HepG2 (cell line): ENCODE data around the gene MIER1.

Source experiments
- ASH2L ChIP-seq: fragments of 300-600, 200-600 bp; sonication (generic); IDR thresholded peaks from 2 replicates; pipeline ENCODE4 v1.7.0; 2017; ENCODE audit warnings: low read depth, mild to moderate bottlenecking, moderate library complexity, mixed read lengths, low read length; ENCODE audit not compliant: insufficient read length
- CTCF ChIP-seq: sonication (generic); formaldehyde crosslinking; IDR thresholded peaks from 2 replicates; pipeline ENCODE4 v1.5.0; 2020; ENCODE audit warnings: mild to moderate bottlenecking, missing genetic modification reagents, moderate library complexity
- FOXJ3 ChIP-seq: sonication (generic); formaldehyde crosslinking; IDR thresholded peaks from 2 replicates; pipeline ENCODE4 v1.4.0; 2020; ENCODE audit warnings: missing genetic modification reagents, mild to moderate bottlenecking, borderline replicate concordance
- HCFC1 ChIP-seq: fragments of 150-350 bp; IDR thresholded peaks from 2 replicates; pipeline ENCODE4 v1.6.1; 2014; ENCODE audit warnings: low read depth, low read length
- PCBP1 ChIP-seq: fragments of 200-400 bp; formaldehyde crosslinking; IDR thresholded peaks from 2 replicates; pipeline ENCODE4 v1.6.1; 2017; ENCODE audit warnings: mild to moderate bottlenecking, low read depth, low read length, borderline replicate concordance
- POLR2AphosphoS5 ChIP-seq: IDR thresholded peaks from 2 replicates; pipeline ENCODE4 v1.6.1; 2012; ENCODE audit warnings: low read depth, low read length
- RAD21 ChIP-seq: fragments of 450-650 bp; formaldehyde crosslinking; IDR thresholded peaks from 2 replicates; pipeline ENCODE4 v1.5.0; 2020; ENCODE audit warnings: mild to moderate bottlenecking
- TARDBP ChIP-seq: sonication (generic); formaldehyde crosslinking; IDR thresholded peaks from 2 replicates; pipeline ENCODE4 v1.8.0; 2022; ENCODE audit warnings: mild to moderate bottlenecking, missing genetic modification reagents
- THRA ChIP-seq: sonication (generic); formaldehyde crosslinking; IDR thresholded peaks from 2 replicates; pipeline ENCODE4 v1.4.0; 2020; ENCODE audit warnings: missing genetic modification reagents, borderline replicate concordance
- TRAFD1 ChIP-seq: sonication (generic); formaldehyde crosslinking; IDR thresholded peaks from 2 replicates; pipeline ENCODE4 v1.5.1; 2020; ENCODE audit warnings: missing genetic modification reagents, mild to moderate bottlenecking, borderline replicate concordance
- ZBTB10 ChIP-seq: sonication (generic); formaldehyde crosslinking; IDR thresholded peaks from 2 replicates; pipeline ENCODE4 v1.4.0; 2020; ENCODE audit warnings: missing genetic modification reagents, borderline replicate concordance
- ZNF264 ChIP-seq: sonication (generic); formaldehyde crosslinking; IDR thresholded peaks from 2 replicates; pipeline ENCODE4 v1.4.0; 2020; ENCODE audit warnings: missing genetic modification reagents
- ZNF629 ChIP-seq: sonication (generic); formaldehyde crosslinking; conservative IDR thresholded peaks from 2 replicates; pipeline ENCODE4 v1.5.0; 2020; ENCODE audit warnings: missing genetic modification reagents
- ZNF674 ChIP-seq: sonication (generic); formaldehyde crosslinking; IDR thresholded peaks from 2 replicates; pipeline ENCODE4 v1.5.0; 2020; ENCODE audit warnings: low read depth, mild to moderate bottlenecking, missing genetic modification reagents

- TF ChIP-seq HCFC1, result no peak
- TF ChIP-seq TRAFD1 (CRISPR knock-in tag), result no peak
- no peak for TF ChIP-seq PCBP1
- no peak for TF ChIP-seq ZNF629
- TF ChIP-seq ZNF674 (CRISPR knock-in tag), result no peak
- no peak for TF ChIP-seq RAD21 (CRISPR knock-in tag)
- no peak for TF ChIP-seq ZBTB10 (CRISPR knock-in tag)
- TF ChIP-seq ZNF264 (CRISPR knock-in tag), result no peak
- no peak for TF ChIP-seq FOXJ3 (CRISPR knock-in tag)
- TF ChIP-seq THRA, result no peak
- no peak for TF ChIP-seq POLR2AphosphoS5
- no peak for TF ChIP-seq CTCF (CRISPR knock-in tag)
- no peak for TF ChIP-seq TARDBP (CRISPR knock-in tag)
- no peak for TF ChIP-seq ASH2L
These were observed 74.2 kb downstream of the MIER1 start for GRCh38 chr1:66998972-66999371.
